Gastrocnemius medialis (tissue), 4 donors: ENCODE data around the gene SEMA4A. TPM values are rescaled to one million over a fixed set of nuclear protein-coding genes. Genes with fewer than 3 reads are reported as not detected.
A peak's percentile ranks its signal among the peaks of the same experiment; 100 is the strongest.

Source experiments
- ATAC-seq, 2 donors: fragments of 150-250 bp; one replicate each; pipeline ENCODE4 v1.9.1; 2016
- DNase-seq, 2 donors: peaks; one replicate each; pipeline ENCODE4 v3.0.0-alpha.2; 2019
- H3K27ac ChIP-seq, 4 donors: fragments of 200-600 bp; sonication (generic); 1 replicate in 1 of 4; 2 replicates in 3 of 4; pipeline ENCODE4 v1.5.1; 2016 to 2018; ENCODE audit warnings: mild to moderate bottlenecking in 2 of 4, moderate library complexity in 1 of 4
- H3K27me3 ChIP-seq, 3 donors: fragments of 200-600 bp; sonication (generic) in 2 of 3; 1 replicate in 1 of 3; 2 replicates in 2 of 3; pipeline versions ENCODE4 v1.5.1 to v1.6.0; 2016 to 2019; ENCODE audit warnings: mild to moderate bottlenecking in 1 of 3, moderate library complexity in 1 of 3
- H3K36me3 ChIP-seq, 2 donors: fragments of 200-600 bp; sonication (generic) in 1 of 2; one replicate each; pipeline ENCODE4 v1.5.1; 2017 to 2018
- H3K4me1 ChIP-seq, 2 donors: fragments of 200-600 bp; sonication (generic) in 1 of 2; one replicate each; pipeline ENCODE4 v1.5.1; 2016 to 2017; ENCODE audit warnings: mild to moderate bottlenecking in 2 of 2
- H3K4me3 ChIP-seq, 4 donors: fragments of 200-600 bp; sonication (generic) in 3 of 4; 1 replicate in 1 of 4; 2 replicates in 3 of 4; pipeline ENCODE4 v1.5.1; 2016 to 2019; ENCODE audit warnings: mild to moderate bottlenecking in 2 of 4
- H3K9me3 ChIP-seq, 3 donors: fragments of 200-600 bp; sonication (generic) in 2 of 3; 1 replicate in 1 of 3; 2 replicates in 2 of 3; pipeline ENCODE4 v1.5.1; 2016 to 2019
- CTCF ChIP-seq, 5 experiments: fragments of 450-650 bp in 3 of 5; fragments of 200-600 bp in 2 of 5; sonication (generic) in 2 of 5; IDR thresholded peaks in 4 of 5; conservative IDR thresholded peaks in 1 of 5; 1 replicate in 4 of 5; 2 replicates in 1 of 5; pipeline ENCODE4 v1.5.1; 2016 to 2019; ENCODE audit warnings: antibody characterized with exemption in 5 of 5, mild to moderate bottlenecking in 3 of 5, moderate library complexity in 3 of 5
- POLR2A ChIP-seq, 2 donors: fragments of 450-650 bp; IDR thresholded peaks; one replicate each; pipeline ENCODE4 v1.6.1; 2017; ENCODE audit warnings: antibody characterized with exemption in 2 of 2, mild to moderate bottlenecking in 2 of 2, moderate library complexity in 2 of 2
- in situ Hi-C, 4 donors: fragments of 200-750 bp; cut with MboI; loops; one replicate each; pipeline versions ENCODE4 v1.15.0 to v1.8.0; 2017; ENCODE audit warnings: low sequenced_read_pairs in 4 of 4
- intact Hi-C: fragments of 100-400 bp; cut with DNase I; formaldehyde crosslinking; loops from one replicate; pipeline ENCODE4 v1.15.1; 2023; ENCODE audit warnings: low total_unique reads
- total RNA-seq, 4 donors: library from RNA; depleted of rRNA; stranded (reverse); fragments of >200 nt; gene quantifications; one replicate each; pipeline versions ENCODE4 v1.1.0 to v1.2.3, GENCODE V29; 2016

SEMA4A gene
- total RNA-seq, 4 donors from 2014 or later = 0.29 to 2.4 (median 1.2) TPM

DNA sequence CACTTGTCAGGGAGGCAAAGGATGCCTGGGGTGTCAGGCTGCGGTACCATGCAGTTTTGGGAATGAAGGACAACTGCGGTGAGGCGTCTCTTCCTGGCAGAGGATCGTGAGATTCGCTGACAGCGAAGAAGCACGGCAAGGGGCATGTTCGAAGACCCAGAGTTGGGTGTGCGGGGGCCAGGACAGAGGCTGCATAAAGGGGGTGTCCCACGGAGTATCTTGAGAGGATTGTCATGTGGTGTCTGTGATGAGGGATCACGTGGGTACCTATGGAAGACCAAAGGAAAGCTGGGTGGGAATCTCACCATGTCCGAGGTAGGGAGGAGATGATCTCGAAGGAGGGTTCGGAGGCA is 40.9 kb downstream of the SEMA4A start:
- Histone ChIP-seq H3K27ac (peak overlapping the region; percentile 81 to 90 (median 86)), H3K36me3 (no peaks in the 10 kb centered on the region), H3K27me3 (no peaks in the 10 kb centered on the region), H3K4me3 (peak overlapping the region; percentile 81 to 95 (median 88)), H3K4me1 (peaks cover 31 to 39% of the 10 kb centered on the region in 2 donors), H3K9me3 (no peaks in the 10 kb centered on the region)
- no peak for ATAC-seq
- intact Hi-C loops (loop anchor here (1.0 to 2.0 kb wide), 2 partner anchors 19 to 33 kb away; partner anchors contain the start of gene PMF1), in situ Hi-C loops (no loop called here)
- DNase-seq = no peak
- no peak for TF ChIP-seq CTCF (IDR thresholded peaks at IDR 0.05 in 4 of 5, conservative IDR thresholded peaks at IDR 0.05 in 1 of 5)
- TF ChIP-seq POLR2A (IDR thresholded peaks at IDR 0.05) = no peak

- H3K27ac ChIP-seq = peak overlapping the region in 1 of 4 donors; percentile 39
- no peaks in the 10 kb centered on the region for H3K9me3 ChIP-seq
- H3K27me3 ChIP-seq = no peaks in the 10 kb centered on the region
- DNase-seq (no peak), ATAC-seq (no peak)
- no peak overlapping the region for H3K4me3 ChIP-seq
- peaks cover 31 to 39% of the 10 kb centered on the region in 2 donors for H3K4me1 ChIP-seq
- H3K36me3 ChIP-seq = peaks cover 0 to 9% of the 10 kb centered on the region in 2 donors
- in situ Hi-C loops (no loop called here), intact Hi-C loops (loop anchor here (2.0 kb wide), 1 partner anchor 17 kb away; the partner anchor contains the start of gene PMF1)
- no peak for TF ChIP-seq POLR2A (IDR thresholded peaks at IDR 0.05)
- no peak for TF ChIP-seq CTCF (IDR thresholded peaks at IDR 0.05 in 4 of 5, conservative IDR thresholded peaks at IDR 0.05 in 1 of 5)
Observed at GRCh38 chr1:156195853-156196252, 42.5 kb downstream of the SEMA4A start.

DNA sequence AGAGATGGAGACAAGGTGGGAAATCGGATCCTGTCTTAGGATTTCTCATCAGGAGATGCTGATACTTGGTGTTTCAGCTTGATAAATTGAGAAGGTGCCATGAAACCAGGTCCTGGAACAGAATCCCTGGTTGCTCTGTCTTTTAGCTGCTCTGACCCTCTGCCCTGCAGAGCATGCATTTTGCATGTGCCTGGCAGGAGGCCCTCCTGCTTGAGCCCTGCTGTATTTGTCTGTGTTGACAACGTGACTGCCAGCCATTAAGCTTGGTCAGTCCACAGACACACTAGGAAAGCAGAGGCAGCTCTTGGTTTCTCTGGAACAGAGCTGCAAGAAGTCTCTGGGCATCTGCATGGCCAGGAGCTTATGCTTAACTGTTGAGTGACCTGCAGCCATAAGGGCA is 43.1 kb downstream of the SEMA4A start:
- intact Hi-C loops = no loop called here
- Histone ChIP-seq H3K4me3 (no peak overlapping the region), H3K27ac (peak overlapping the region in 1 of 4 donors; percentile 39), H3K27me3 (no peaks in the 10 kb centered on the region), H3K4me1 (peaks cover 31 to 38% of the 10 kb centered on the region in 2 donors), H3K9me3 (no peaks in the 10 kb centered on the region), H3K36me3 (peaks cover 0 to 12% of the 10 kb centered on the region in 2 donors)
- in situ Hi-C loops = no loop called here
- no peak for ATAC-seq
- DNase-seq = no peak
- TF ChIP-seq POLR2A (IDR thresholded peaks at IDR 0.05) = no peak
- TF ChIP-seq CTCF (IDR thresholded peaks at IDR 0.05 in 4 of 5, conservative IDR thresholded peaks at IDR 0.05 in 1 of 5) = no peak

DNA sequence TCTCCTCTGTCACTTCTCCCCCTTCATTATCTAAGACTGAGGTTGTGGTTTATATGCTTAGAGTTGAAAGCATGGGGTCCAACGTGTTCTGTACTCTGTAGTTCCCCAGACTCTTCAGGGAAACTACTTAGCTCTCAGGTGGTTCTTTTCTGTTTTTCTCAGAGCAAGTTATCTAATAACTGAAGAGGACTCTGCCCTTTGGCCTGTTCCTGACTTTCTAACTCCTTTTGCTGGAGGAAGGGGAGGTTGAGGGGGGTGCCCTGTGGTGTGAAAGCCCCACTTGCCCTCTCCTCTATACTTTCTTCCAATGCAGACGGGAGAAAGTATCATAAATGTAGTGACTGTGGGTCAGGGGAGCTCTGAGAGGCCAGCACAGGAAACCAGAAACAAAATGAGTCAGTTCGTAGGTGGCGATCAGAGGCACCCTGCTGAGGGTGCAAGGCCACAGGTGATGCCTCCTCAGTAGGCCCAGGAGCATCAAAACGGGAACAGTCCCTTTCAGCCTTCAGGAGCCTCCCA is 45.5 kb downstream of the SEMA4A start:
- Histone ChIP-seq H3K27ac (no peak overlapping the region), H3K4me3 (no peak overlapping the region), H3K9me3 (no peaks in the 10 kb centered on the region), H3K36me3 (peaks cover 0 to 24% of the 10 kb centered on the region in 2 donors), H3K27me3 (no peaks in the 10 kb centered on the region), H3K4me1 (peaks cover 26 to 31% of the 10 kb centered on the region in 2 donors)
- no peak for ATAC-seq
- in situ Hi-C loops = no loop called here
- intact Hi-C loops = no loop called here
- no peak for DNase-seq
- no peak for TF ChIP-seq POLR2A (IDR thresholded peaks at IDR 0.05)
- TF ChIP-seq CTCF (IDR thresholded peaks at IDR 0.05 in 4 of 5, conservative IDR thresholded peaks at IDR 0.05 in 1 of 5) = no peak

GRCh38 chr1:156200044-156200443 is 46.7 kb downstream of the SEMA4A start:
- Histone ChIP-seq H3K4me3 (no peak overlapping the region), H3K27me3 (no peaks in the 10 kb centered on the region), H3K4me1 (peaks cover 20 to 21% of the 10 kb centered on the region in 2 donors), H3K36me3 (peaks cover 0 to 24% of the 10 kb centered on the region in 2 donors), H3K9me3 (no peaks in the 10 kb centered on the region), H3K27ac (no peak overlapping the region)
- intact Hi-C loops (no loop called here), in situ Hi-C loops (no loop called here)
- ATAC-seq (no peak), DNase-seq (no peak)
- TF ChIP-seq CTCF (IDR thresholded peaks at IDR 0.05 in 4 of 5, conservative IDR thresholded peaks at IDR 0.05 in 1 of 5) (no peak), POLR2A (IDR thresholded peaks at IDR 0.05) (no peak)
